GM10266 (cell line): ENCODE measurements around the gene ZSWIM7.

Experiments used
- DNase-seq: peaks from one replicate; pipeline ENCODE4 v3.0.0; 2012; ENCODE audit errors: extremely low spot score
- TF ChIP-seq, protein P1 (sequence below): IDR thresholded peaks from 2 replicates; pipeline ENCODE4 v1.5.1; 2012; ENCODE audit warnings: mild to moderate bottlenecking, low read depth; ENCODE audit not compliant: control insufficient read depth, insufficient read depth; ENCODE audit errors: missing control alignments

Gene ZSWIM7

DNA sequence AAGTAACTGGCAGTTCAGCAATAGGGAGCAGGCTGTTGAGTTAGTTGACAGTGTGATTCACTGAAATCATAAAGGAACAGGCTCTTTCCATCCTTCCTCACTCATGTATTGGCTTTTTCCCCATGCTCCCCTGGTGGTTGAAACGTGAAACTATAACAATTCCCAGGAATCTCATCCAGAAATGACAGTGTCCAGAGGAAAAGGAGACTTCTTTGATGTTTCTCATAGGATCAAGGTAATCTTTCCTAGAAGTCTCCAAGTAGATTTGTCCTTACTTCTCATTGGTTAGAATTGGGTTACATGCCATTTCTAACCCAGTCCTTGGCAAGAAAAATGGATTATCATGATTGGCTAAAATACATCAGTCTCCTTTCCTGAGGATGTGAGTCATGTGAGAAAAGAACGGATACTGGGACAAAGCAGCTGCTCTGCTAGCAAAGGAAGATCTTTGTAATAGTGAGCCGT lies 14.5 kb upstream of the ZSWIM7 start:
- TF ChIP-seq, protein P1, sequence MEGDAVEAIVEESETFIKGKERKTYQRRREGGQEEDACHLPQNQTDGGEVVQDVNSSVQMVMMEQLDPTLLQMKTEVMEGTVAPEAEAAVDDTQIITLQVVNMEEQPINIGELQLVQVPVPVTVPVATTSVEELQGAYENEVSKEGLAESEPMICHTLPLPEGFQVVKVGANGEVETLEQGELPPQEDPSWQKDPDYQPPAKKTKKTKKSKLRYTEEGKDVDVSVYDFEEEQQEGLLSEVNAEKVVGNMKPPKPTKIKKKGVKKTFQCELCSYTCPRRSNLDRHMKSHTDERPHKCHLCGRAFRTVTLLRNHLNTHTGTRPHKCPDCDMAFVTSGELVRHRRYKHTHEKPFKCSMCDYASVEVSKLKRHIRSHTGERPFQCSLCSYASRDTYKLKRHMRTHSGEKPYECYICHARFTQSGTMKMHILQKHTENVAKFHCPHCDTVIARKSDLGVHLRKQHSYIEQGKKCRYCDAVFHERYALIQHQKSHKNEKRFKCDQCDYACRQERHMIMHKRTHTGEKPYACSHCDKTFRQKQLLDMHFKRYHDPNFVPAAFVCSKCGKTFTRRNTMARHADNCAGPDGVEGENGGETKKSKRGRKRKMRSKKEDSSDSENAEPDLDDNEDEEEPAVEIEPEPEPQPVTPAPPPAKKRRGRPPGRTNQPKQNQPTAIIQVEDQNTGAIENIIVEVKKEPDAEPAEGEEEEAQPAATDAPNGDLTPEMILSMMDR, result no peak
- no peak for DNase-seq

GRCh38 chr17:16007439-16007838 lies 7.9 kb upstream of the ZSWIM7 start:
- TF ChIP-seq, protein P1, result no peak
- DNase-seq, result no peak

DNA sequence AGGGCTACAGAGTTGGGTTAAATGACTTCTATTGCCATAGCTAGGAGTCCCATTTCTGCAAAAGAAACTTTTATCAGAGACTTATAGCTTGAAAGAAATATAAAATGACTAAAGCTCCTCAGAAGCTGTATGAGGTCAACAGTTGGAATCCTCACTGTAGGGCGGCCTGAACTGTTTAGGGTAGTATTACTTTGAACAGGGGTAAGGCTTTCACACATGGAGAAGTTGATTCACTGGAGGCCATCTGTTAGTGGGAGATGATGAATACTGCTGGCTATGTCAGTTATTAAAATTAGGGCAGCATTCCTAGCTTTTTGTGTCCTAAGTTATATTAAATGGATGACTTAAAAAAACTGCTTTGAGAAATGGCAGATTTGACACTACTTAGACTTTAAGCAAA lies 6.1 kb upstream of the ZSWIM7 start:
- DNase-seq, result no peak
- TF ChIP-seq, protein P1, result no peak

DNA sequence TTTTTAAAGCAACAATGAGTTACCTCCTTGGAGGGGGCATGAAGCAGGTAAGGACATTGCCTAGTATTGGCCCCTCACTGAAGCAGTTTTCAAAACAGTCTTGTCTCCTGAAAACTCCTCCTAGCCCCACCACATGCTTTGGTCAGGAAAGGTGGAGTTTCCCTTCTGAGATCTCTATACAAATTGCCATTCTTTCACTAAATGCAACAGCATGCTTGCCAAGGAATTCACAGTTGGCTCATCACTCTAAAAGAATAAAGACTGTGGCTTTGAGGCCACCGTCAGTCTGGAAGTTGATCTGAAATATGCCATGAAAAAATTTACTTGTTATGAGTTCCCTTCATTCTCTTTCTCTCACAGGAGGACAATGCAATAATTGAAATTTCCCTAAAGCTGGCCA lies 4.3 kb upstream of the ZSWIM7 start:
- DNase-seq, result no peak
- TF ChIP-seq, protein P1, result no peak

DNA sequence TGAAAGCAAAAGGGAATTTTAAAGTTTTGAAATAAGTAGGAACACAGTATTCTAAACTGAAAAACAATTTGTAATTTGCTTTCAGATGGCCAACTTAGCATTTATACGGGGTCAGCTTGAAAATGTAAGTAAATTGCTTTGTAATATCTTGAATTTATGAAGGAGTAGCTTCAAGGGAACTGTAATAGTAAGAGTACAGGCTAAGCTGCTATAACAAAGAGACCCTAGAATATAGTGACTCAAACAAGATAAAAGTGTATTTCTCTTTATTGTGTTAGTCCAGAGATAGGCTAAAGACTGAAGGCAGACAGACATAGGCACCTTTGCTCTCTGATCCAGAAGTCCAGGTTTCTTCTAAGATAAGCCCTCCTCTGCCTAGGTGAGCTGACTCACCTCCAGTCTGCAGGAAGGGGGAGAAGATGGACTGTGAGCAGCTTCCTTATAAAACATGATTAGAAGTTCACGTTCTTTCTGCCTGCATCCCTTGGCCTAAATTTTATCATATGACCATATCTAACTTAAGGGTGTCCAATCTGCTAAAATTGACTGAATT lies 3.3 kb upstream of the ZSWIM7 start:
- TF ChIP-seq, protein P1, result no peak
- no peak for DNase-seq

DNA sequence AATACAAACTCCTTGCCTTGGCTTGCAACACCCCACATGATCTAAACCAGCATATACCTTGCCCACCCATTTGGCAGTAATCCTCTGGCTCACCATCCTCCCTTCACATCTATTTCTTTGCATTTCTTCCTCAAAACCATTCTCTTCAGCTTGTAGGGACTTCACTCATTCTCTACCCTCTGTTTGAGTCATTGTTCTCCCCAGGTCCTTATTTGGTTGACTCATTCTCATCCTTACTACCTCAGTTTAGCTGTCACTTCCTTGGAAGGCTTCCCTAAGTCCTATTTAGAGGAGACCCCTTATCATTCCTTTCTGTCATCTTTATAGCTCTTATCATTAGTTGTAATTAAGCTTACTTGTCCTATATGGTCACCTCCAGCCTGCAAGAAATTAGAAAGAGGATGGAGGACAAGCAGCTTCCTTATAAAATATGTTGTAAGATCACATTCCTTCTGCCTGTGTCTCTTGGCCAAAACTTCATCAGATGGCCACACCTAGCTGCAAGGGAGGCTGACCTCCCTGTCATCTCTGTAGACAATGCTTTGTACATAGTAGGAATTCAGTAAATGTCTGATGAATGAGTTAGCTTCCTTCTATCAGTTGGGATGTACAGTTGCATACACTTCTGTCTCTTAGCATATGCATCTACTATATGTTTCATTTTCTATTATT lies 1.9 kb upstream of the ZSWIM7 start:
- no peak for DNase-seq
- TF ChIP-seq, protein P1, result no peak
